Neural cell (in vitro differentiated cells): ENCODE measurements around the gene MYO1H. TPM values are rescaled to one million over a fixed set of nuclear protein-coding genes. Genes with fewer than 3 reads are reported as not detected.

ENCODE experiments used
- H2AFZ ChIP-seq: fragments of 200-600, 300-800 bp; sonication (generic), shearing (Covaris generic); 2 replicates; pipeline ENCODE4 v1.6.0; 2014; ENCODE audit warnings: low read depth, mild to moderate bottlenecking, antibody characterized with exemption, low read length, moderate library complexity
- H3F3A ChIP-seq: fragments of 200-600 bp; shearing (Covaris generic); 2 replicates; pipeline ENCODE4 v1.6.1; 2016; ENCODE audit warnings: mild to moderate bottlenecking, moderate library complexity, mixed read lengths, antibody characterized with exemption, low read length; ENCODE audit not compliant: insufficient read depth, poor library complexity, severe bottlenecking
- H3K27ac ChIP-seq: fragments of 200-600, 300-800 bp; sonication (generic), shearing (Covaris generic); 2 replicates; pipeline ENCODE4 v1.5.1; 2014; ENCODE audit warnings: mild to moderate bottlenecking, low read length, moderate library complexity
- H3K27me3 ChIP-seq: fragments of 300-800, 200-600 bp; sonication (generic), shearing (Covaris generic); 2 replicates; pipeline ENCODE4 v1.6.0; 2014; ENCODE audit warnings: mild to moderate bottlenecking, low read depth, low read length, moderate library complexity; ENCODE audit not compliant: insufficient read depth
- H3K36me3 ChIP-seq: fragments of 300-800, 200-600 bp; sonication (generic), shearing (Covaris generic); 2 replicates; pipeline ENCODE4 v1.5.1; 2014; ENCODE audit warnings: mild to moderate bottlenecking, antibody characterized with exemption, low read length, moderate library complexity; ENCODE audit not compliant: insufficient read depth
- H3K4me2 ChIP-seq: fragments of 300-800, 200-600 bp; sonication (generic), shearing (Covaris generic); 2 replicates; pipeline ENCODE4 v1.6.0; 2014; ENCODE audit warnings: mild to moderate bottlenecking, low read length
- H3K4me3 ChIP-seq: fragments of 300-800, 200-600 bp; sonication (generic), shearing (Covaris generic); 2 replicates; pipeline ENCODE4 v1.5.1; 2014; ENCODE audit warnings: mild to moderate bottlenecking, low read length, moderate library complexity
- H3K79me2 ChIP-seq: fragments of 200-600 bp; shearing (Covaris generic); replicated peaks from 2 replicates; pipeline ENCODE4 v1.6.0; 2014; ENCODE audit warnings: mild to moderate bottlenecking, low read length, moderate library complexity; ENCODE audit not compliant: insufficient read depth
- H3K9ac ChIP-seq: fragments of 300-800, 200-600 bp; sonication (generic), shearing (Covaris generic); 2 replicates; pipeline ENCODE4 v1.6.1; 2016; ENCODE audit warnings: mild to moderate bottlenecking, low read length, mixed read lengths
- H3K9me2 ChIP-seq: fragments of 200-600 bp; shearing (Covaris generic); 2 replicates; pipeline ENCODE4 v1.6.1; 2016; ENCODE audit warnings: mild to moderate bottlenecking, low read length, mixed read lengths; ENCODE audit not compliant: insufficient read depth
- H3K9me3 ChIP-seq: fragments of 200-600, 300-800 bp; sonication (generic), shearing (Covaris generic); 2 replicates; pipeline ENCODE4 v1.6.1; 2016; ENCODE audit warnings: mild to moderate bottlenecking, mixed run types, low read length, moderate library complexity, mixed read lengths
- H4K20me1 ChIP-seq: fragments of 200-600 bp; shearing (Covaris generic); 2 replicates; pipeline ENCODE4 v1.6.1; 2016; ENCODE audit warnings: mild to moderate bottlenecking, mixed run types; ENCODE audit not compliant: insufficient read depth
- EP300 ChIP-seq: fragments of 450-650 bp; conservative IDR thresholded peaks from 2 replicates; pipeline ENCODE4 v1.6.1; 2014; ENCODE audit warnings: antibody characterized with exemption, mild to moderate bottlenecking, moderate library complexity; ENCODE audit not compliant: poor library complexity, severe bottlenecking
- EZH2 ChIP-seq: fragments of 200-600, 300-800 bp; shearing (Covaris generic), sonication (generic); IDR thresholded peaks from 2 replicates; pipeline ENCODE4 v1.6.1; 2014; ENCODE audit warnings: antibody characterized with exemption, low read length, borderline replicate concordance, mild to moderate bottlenecking; ENCODE audit not compliant: insufficient read depth, poor library complexity, severe bottlenecking
- MXI1 ChIP-seq: fragments of 450-650 bp; conservative IDR thresholded peaks from 2 replicates; pipeline ENCODE4 v1.6.1; 2014; ENCODE audit warnings: antibody characterized with exemption, mild to moderate bottlenecking; ENCODE audit not compliant: poor library complexity, severe bottlenecking
- POLR2AphosphoS5 ChIP-seq: IDR thresholded peaks from 2 replicates; pipeline ENCODE4 v1.6.1; 2012
- RAD21 ChIP-seq: fragments of 450-650 bp; conservative IDR thresholded peaks from 2 replicates; pipeline ENCODE4 v1.6.1; 2014; ENCODE audit warnings: antibody characterized with exemption, mild to moderate bottlenecking, moderate library complexity
- SMC3 ChIP-seq: fragments of 450-650 bp; conservative IDR thresholded peaks from 2 replicates; pipeline ENCODE4 v1.6.1; 2014; ENCODE audit warnings: antibody characterized with exemption, mild to moderate bottlenecking, moderate library complexity; ENCODE audit not compliant: poor library complexity
- TAF1 ChIP-seq: IDR thresholded peaks from 2 replicates; pipeline ENCODE4 v1.6.1; 2012; ENCODE audit warnings: low read depth
- polyA plus RNA-seq: library from polyadenylated mRNA; depleted of rRNA; stranded (reverse); fragments of >200 nt; gene quantifications from 2 replicates; pipeline ENCODE4 v1.2.3, GENCODE V29; 2014
- TF ChIP-seq, protein P1 (sequence below): fragments of 450-650 bp; IDR thresholded peaks from 2 replicates; pipeline ENCODE4 v1.5.1; 2014; ENCODE audit warnings: antibody characterized with exemption, mild to moderate bottlenecking, moderate library complexity; ENCODE audit not compliant: poor library complexity, severe bottlenecking
- TF ChIP-seq, protein P2 (sequence below): IDR thresholded peaks from 2 replicates; pipeline ENCODE4 v1.6.1; 2012; ENCODE audit warnings: borderline replicate concordance

Gene MYO1H
- polyA plus RNA-seq, 1 donor from 2014 or later: 10.6 TPM

DNA sequence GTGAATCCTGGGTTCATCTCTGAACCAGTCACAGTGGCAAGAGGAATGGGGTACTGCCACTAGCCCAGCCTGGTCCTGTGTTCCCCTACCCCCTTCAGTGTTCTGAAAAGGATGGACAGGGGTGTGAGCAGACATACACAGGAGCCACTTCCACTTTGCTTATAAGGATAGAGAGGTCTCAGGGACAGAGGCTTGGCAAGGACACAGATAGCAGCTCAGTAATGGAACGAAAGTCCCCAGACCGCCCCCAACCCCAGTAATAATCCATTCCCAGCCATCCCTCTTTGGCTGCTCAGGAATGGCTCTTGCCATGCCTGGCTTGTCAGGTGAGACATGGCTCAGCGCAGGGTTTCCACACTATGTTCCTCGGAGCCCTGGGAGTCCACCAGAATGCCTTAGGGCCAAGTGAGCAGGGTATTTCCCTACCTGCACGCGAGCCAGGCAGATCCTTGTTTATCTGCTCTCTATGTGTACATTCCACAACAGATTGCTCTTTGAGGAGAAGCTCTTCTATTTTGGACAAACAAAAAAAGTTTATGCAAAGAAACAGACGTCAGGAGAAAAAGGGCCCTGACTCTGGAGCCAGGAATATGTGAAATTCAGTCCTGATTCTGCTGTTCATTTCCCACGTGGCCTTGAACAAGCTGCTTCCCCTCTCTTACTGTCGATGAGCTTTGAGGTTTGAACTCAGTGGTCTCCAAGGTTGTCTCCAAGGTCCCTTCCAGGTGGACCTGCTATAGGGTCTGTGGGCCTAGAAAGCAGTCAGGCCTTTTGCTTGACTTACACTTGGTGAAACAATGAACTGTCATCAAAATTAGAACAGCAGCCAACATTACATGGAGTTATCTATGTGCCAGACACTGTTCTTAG, 139.7 kb downstream of the MYO1H start:
- Histone ChIP-seq H2AFZ (no peak overlapping the region), H3K36me3 (peaks cover 8% of the 10 kb centered on the region), H3K9me3 (no peaks in the 10 kb centered on the region), H4K20me1 (no peaks in the 10 kb centered on the region), H3K4me2 (no peak overlapping the region), H3K27me3 (no peaks in the 10 kb centered on the region), H3K4me3 (no peak overlapping the region), H3F3A (no peaks in the 10 kb centered on the region), H3K79me2 (peaks cover 3% of the 10 kb centered on the region), H3K9me2 (no peaks in the 10 kb centered on the region), H3K9ac (no peak overlapping the region), H3K27ac (no peak overlapping the region)
- TF ChIP-seq MXI1 (no peak), TAF1 (no peak), EZH2 (no peak), POLR2AphosphoS5 (no peak), SMC3 (no peak), RAD21 (no peak), EP300 (no peak)
- TF ChIP-seq, protein P1, sequence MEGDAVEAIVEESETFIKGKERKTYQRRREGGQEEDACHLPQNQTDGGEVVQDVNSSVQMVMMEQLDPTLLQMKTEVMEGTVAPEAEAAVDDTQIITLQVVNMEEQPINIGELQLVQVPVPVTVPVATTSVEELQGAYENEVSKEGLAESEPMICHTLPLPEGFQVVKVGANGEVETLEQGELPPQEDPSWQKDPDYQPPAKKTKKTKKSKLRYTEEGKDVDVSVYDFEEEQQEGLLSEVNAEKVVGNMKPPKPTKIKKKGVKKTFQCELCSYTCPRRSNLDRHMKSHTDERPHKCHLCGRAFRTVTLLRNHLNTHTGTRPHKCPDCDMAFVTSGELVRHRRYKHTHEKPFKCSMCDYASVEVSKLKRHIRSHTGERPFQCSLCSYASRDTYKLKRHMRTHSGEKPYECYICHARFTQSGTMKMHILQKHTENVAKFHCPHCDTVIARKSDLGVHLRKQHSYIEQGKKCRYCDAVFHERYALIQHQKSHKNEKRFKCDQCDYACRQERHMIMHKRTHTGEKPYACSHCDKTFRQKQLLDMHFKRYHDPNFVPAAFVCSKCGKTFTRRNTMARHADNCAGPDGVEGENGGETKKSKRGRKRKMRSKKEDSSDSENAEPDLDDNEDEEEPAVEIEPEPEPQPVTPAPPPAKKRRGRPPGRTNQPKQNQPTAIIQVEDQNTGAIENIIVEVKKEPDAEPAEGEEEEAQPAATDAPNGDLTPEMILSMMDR: no peak
- TF ChIP-seq, protein P2, sequence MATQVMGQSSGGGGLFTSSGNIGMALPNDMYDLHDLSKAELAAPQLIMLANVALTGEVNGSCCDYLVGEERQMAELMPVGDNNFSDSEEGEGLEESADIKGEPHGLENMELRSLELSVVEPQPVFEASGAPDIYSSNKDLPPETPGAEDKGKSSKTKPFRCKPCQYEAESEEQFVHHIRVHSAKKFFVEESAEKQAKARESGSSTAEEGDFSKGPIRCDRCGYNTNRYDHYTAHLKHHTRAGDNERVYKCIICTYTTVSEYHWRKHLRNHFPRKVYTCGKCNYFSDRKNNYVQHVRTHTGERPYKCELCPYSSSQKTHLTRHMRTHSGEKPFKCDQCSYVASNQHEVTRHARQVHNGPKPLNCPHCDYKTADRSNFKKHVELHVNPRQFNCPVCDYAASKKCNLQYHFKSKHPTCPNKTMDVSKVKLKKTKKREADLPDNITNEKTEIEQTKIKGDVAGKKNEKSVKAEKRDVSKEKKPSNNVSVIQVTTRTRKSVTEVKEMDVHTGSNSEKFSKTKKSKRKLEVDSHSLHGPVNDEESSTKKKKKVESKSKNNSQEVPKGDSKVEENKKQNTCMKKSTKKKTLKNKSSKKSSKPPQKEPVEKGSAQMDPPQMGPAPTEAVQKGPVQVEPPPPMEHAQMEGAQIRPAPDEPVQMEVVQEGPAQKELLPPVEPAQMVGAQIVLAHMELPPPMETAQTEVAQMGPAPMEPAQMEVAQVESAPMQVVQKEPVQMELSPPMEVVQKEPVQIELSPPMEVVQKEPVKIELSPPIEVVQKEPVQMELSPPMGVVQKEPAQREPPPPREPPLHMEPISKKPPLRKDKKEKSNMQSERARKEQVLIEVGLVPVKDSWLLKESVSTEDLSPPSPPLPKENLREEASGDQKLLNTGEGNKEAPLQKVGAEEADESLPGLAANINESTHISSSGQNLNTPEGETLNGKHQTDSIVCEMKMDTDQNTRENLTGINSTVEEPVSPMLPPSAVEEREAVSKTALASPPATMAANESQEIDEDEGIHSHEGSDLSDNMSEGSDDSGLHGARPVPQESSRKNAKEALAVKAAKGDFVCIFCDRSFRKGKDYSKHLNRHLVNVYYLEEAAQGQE: no peak

DNA sequence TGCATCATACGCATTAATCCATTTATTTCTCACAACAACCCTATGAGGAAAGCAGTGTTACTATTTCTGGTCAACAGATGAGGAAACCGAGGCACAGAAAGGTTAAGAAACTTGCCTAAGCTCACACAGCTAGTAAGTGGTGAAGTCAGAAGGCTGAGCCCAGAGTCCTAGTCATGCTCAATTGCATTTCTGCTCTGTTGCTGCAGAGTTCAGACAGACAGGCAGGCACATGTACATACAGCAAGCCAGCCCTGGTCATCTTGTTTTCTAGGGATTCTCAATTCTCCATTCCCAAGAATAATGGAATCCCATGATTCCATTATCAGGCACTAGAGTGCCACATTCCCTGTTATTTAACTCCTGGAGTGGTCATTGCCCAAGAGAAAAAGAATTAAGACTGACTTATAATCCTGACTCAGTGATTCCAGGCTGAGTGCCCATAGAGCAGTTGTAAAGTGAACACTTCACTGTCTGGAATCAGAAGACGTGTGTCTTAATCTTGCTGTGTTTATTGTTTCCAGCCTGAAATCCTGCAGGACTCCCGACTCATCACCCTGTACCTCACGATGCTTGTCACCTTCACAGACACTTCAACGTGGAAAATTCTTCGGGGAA, 140.5 kb downstream of the MYO1H start:
- Histone ChIP-seq H3F3A (no peaks in the 10 kb centered on the region), H4K20me1 (no peaks in the 10 kb centered on the region), H2AFZ (no peak overlapping the region), H3K4me2 (no peak overlapping the region), H3K36me3 (peaks cover 8% of the 10 kb centered on the region), H3K9me3 (no peaks in the 10 kb centered on the region), H3K27ac (no peak overlapping the region), H3K9me2 (no peaks in the 10 kb centered on the region), H3K27me3 (no peaks in the 10 kb centered on the region), H3K9ac (no peak overlapping the region), H3K4me3 (no peak overlapping the region), H3K79me2 (no peaks in the 10 kb centered on the region)
- no peak for TF ChIP-seq EP300
- TF ChIP-seq SMC3: no peak
- no peak for TF ChIP-seq TAF1
- no peak for TF ChIP-seq POLR2AphosphoS5
- TF ChIP-seq, protein P2: no peak
- TF ChIP-seq, protein P1: no peak
- no peak for TF ChIP-seq EZH2
- no peak for TF ChIP-seq RAD21
- no peak for TF ChIP-seq MXI1
